SU-DHL-6 (cell line): ENCODE measurements around the gene PRR33.
"Not testable (repeated sequence)": the region's sequence is repeated elsewhere in the genome, so short reads cannot be mapped to it uniquely, and the experiment has no call there.

Source experiments
- H2AFZ ChIP-seq: fragments of 200-600 bp; sonication (generic); 2 replicates; pipeline ENCODE4 v1.6.1; 2014; ENCODE audit warnings: low read depth, mild to moderate bottlenecking, moderate library complexity, mixed read lengths, antibody characterized with exemption, low read length; ENCODE audit not compliant: severe bottlenecking
- H3F3A ChIP-seq: fragments of 200-600 bp; shearing (Covaris generic); 2 replicates; pipeline ENCODE4 v1.6.0; 2016; ENCODE audit warnings: antibody characterized with exemption, mild to moderate bottlenecking; ENCODE audit not compliant: insufficient read depth
- H3K27ac ChIP-seq: fragments of 200-600 bp; sonication (generic); 2 replicates; pipeline ENCODE4 v1.5.1; 2016; ENCODE audit warnings: low read depth, mild to moderate bottlenecking, low read length, moderate library complexity, mixed read lengths
- H3K27me3 ChIP-seq: fragments of 200-600 bp; sonication (generic), shearing (Covaris generic); 2 replicates; pipeline ENCODE4 v1.6.0; 2014; ENCODE audit warnings: mild to moderate bottlenecking, low read length
- H3K36me3 ChIP-seq: fragments of 200-600 bp; sonication (generic); 2 replicates; pipeline ENCODE4 v1.6.1; 2014; ENCODE audit warnings: mild to moderate bottlenecking, low read length, mixed read lengths
- H3K4me2 ChIP-seq: fragments of 300-600, 200-600 bp; shearing (Covaris generic), sonication (generic); 2 replicates; pipeline ENCODE4 v1.6.0; 2014; ENCODE audit warnings: low read length, low read depth, mild to moderate bottlenecking; ENCODE audit not compliant: poor library complexity, severe bottlenecking
- H3K4me3 ChIP-seq: fragments of 200-600 bp; sonication (generic); 2 replicates; pipeline ENCODE4 v1.5.1; 2014; ENCODE audit warnings: antibody characterized with exemption, low read length, mild to moderate bottlenecking, mixed read lengths; ENCODE audit not compliant: insufficient read depth, poor library complexity, severe bottlenecking
- H3K79me2 ChIP-seq: fragments of 200-600 bp; sonication (generic); 2 replicates; pipeline ENCODE4 v1.6.1; 2014; ENCODE audit warnings: mild to moderate bottlenecking, low read length, moderate library complexity; ENCODE audit not compliant: insufficient read depth
- H3K9ac ChIP-seq: fragments of 200-600 bp; sonication (generic); 2 replicates; pipeline ENCODE4 v1.7.0; 2014; ENCODE audit warnings: mild to moderate bottlenecking, low read length
- H3K9me2 ChIP-seq: fragments of 200-600 bp; sonication (generic); replicated peaks from 2 replicates; pipeline ENCODE4 v1.6.1; 2014; ENCODE audit warnings: low read length; ENCODE audit not compliant: insufficient read depth
- H3K9me3 ChIP-seq: fragments of 200-600 bp; sonication (generic); 2 replicates; pipeline ENCODE4 v1.6.1; 2014; ENCODE audit warnings: low read length, mixed read lengths; ENCODE audit not compliant: insufficient read depth
- H4K20me1 ChIP-seq: fragments of 200-600 bp; sonication (generic); 2 replicates; pipeline ENCODE4 v1.6.1; 2014; ENCODE audit warnings: low read depth, mild to moderate bottlenecking, antibody characterized with exemption, low read length, moderate library complexity, mixed read lengths
- EZH2phosphoT487 ChIP-seq: fragments of 200-600 bp; sonication (generic), shearing (Covaris generic); conservative IDR thresholded peaks from 2 replicates; pipeline ENCODE4 v1.6.1; 2018; ENCODE audit warnings: mild to moderate bottlenecking, antibody characterized with exemption, low read length, moderate library complexity, mixed read lengths
- TF ChIP-seq, protein P1 (sequence below): fragments of 200-600 bp; sonication (generic); IDR thresholded peaks from one replicate; pipeline ENCODE4 v1.5.1; 2017; ENCODE audit warnings: antibody characterized with exemption, mild to moderate bottlenecking, low read length, moderate library complexity; ENCODE audit not compliant: insufficient read depth, poor library complexity, severe bottlenecking

Gene PRR33

DNA sequence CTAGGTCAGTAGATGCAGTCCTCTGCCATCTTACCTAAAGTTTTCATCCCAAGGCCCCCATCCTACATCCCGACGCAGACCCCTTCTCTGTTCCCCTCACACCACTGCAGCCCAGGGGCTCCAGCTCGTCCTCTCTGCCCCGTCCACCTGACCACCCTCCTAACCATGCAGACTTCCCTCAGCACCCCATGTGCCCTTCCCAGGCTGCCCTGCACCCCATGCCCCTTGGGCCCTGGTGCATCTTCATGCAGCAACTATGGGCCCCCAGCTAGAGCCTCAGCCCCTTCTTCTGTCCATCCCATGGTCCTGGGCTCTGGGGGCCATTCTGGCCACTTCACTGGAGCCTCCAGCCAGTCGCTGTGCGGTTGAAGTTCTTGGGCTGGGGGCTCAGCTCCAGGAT is 2.9 kb downstream of the PRR33 start:
- Histone ChIP-seq H3K9me2 (no peaks in the 10 kb centered on the region), H2AFZ (no peak overlapping the region), H3K27me3 (no peaks in the 10 kb centered on the region), H3K36me3 (peaks cover 15% of the 10 kb centered on the region), H3K4me2 (no peak overlapping the region), H3K79me2 (no peaks in the 10 kb centered on the region), H3K9ac (no peak overlapping the region), H3K4me3 (no peak overlapping the region), H4K20me1 (no peaks in the 10 kb centered on the region), H3K27ac (no peak overlapping the region), H3F3A (no peaks in the 10 kb centered on the region), H3K9me3 (no peaks in the 10 kb centered on the region)
- TF ChIP-seq, protein P1, sequence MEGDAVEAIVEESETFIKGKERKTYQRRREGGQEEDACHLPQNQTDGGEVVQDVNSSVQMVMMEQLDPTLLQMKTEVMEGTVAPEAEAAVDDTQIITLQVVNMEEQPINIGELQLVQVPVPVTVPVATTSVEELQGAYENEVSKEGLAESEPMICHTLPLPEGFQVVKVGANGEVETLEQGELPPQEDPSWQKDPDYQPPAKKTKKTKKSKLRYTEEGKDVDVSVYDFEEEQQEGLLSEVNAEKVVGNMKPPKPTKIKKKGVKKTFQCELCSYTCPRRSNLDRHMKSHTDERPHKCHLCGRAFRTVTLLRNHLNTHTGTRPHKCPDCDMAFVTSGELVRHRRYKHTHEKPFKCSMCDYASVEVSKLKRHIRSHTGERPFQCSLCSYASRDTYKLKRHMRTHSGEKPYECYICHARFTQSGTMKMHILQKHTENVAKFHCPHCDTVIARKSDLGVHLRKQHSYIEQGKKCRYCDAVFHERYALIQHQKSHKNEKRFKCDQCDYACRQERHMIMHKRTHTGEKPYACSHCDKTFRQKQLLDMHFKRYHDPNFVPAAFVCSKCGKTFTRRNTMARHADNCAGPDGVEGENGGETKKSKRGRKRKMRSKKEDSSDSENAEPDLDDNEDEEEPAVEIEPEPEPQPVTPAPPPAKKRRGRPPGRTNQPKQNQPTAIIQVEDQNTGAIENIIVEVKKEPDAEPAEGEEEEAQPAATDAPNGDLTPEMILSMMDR = no peak
- TF ChIP-seq EZH2phosphoT487 = no peak

DNA sequence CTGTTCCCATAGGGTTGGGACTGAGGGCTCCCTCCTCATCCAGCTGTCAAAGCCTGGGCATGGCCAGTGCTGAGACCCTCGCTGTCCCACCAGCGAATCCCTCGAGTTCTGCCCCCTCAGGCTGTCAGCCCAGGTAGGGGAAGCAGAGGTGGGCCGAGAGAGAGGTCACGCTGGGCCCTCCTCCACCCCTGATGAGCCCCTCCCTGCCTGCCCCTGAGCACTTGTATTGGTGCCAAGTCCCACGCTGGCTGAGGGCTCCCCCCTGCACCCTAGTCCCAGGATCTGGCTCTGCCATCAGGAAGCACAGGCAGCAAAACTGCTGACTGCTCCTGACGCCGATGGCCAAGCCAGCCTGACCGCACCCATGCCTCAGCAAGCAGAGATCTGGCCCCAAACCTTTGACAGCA is 3.3 kb downstream of the PRR33 start:
- Histone ChIP-seq H3K27me3 (no peaks in the 10 kb centered on the region), H3F3A (no peaks in the 10 kb centered on the region), H3K9me2 (no peaks in the 10 kb centered on the region), H3K4me3 (no peak overlapping the region), H3K36me3 (peaks cover 15% of the 10 kb centered on the region), H4K20me1 (no peaks in the 10 kb centered on the region), H3K27ac (no peak overlapping the region), H2AFZ (no peak overlapping the region), H3K4me2 (no peak overlapping the region), H3K9me3 (no peaks in the 10 kb centered on the region), H3K9ac (no peak overlapping the region), H3K79me2 (no peaks in the 10 kb centered on the region)
- TF ChIP-seq, protein P1 = no peak
- no peak for TF ChIP-seq EZH2phosphoT487

DNA sequence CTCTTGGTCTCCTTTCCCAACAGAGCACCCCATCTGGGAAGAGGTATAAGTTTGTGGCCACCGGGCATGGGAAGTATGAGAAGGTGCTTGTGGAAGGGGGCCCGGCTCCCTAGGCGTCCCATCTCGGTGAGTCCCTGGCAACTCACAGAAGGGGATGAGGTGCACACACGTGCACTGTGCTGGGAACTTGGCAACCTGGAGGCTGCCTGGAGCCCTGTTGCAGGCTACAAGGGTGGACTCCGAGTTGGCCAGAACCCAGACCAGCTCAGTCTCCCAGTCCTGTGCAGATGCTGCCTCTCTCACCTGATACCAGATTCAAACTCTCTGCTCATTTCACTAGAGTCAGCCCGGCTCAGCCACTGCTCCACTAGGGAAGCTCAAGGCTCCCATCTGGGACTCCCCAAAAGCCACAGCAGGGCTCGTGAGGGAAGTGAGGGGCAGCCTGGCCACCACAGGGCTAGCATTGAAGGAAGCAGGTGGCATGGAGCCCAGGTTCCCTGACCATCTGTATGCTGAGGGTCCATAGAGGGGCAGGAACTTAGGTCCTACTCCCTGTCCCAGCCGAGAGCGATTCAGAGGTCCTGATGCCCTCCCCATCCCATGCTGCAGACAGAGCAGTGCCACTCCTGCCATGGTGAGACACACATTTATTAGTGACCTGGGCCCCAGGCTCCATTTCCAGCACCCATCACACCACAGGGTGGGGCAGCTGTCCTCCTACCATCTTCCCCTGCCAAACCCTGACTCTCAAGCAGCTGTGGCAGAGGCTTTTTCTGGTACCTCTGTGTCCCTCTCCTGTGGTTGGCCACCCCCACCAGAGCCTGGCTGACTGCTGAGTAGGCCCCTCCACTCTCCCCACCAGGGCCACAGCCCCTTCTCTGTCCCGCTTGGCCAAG is 4.0 kb downstream of the PRR33 start:
- Histone ChIP-seq H3K27me3 (no peaks in the 10 kb centered on the region), H3K9me2 (no peaks in the 10 kb centered on the region), H3K27ac (no peak overlapping the region), H3K36me3 (peaks cover 15% of the 10 kb centered on the region), H3K9ac (no peak overlapping the region), H3F3A (no peaks in the 10 kb centered on the region), H3K79me2 (no peaks in the 10 kb centered on the region), H3K9me3 (no peaks in the 10 kb centered on the region), H3K4me3 (no peak overlapping the region), H3K4me2 (no peak overlapping the region), H2AFZ (no peak overlapping the region), H4K20me1 (no peaks in the 10 kb centered on the region)
- TF ChIP-seq, protein P1 = no peak
- TF ChIP-seq EZH2phosphoT487 = no peak

DNA sequence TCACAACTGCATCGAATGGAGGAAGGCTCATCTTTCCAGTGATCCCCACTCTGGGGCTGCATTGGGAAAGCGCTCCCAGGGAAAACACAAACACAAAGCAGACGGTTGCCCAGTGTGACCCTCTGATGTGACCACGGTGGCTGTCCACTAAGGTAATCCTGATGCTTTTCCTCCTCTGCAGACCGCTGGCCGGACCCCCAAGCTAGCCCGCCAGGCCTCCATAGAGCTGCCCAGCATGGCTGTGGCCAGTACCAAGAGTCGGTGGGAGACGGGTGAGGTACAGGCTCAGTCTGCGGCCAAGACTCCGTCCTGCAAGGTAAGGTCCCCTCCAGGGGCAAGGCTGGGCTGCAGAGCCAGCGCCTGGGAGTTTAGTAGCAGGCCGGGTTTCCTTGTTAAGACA is 5.1 kb downstream of the PRR33 start:
- not testable (repeated sequence) for H3K27me3 ChIP-seq, H3K27ac ChIP-seq
- peaks cover 15% of the 10 kb centered on the region for H3K36me3 ChIP-seq

More for the DNA sequence above, 5.1 kb downstream of the PRR33 start:
- not testable (repeated sequence) for H3K4me3 ChIP-seq, H2AFZ ChIP-seq, H4K20me1 ChIP-seq, H3K79me2 ChIP-seq, H3K9me3 ChIP-seq, H3K4me2 ChIP-seq, H3K9ac ChIP-seq, H3K9me2 ChIP-seq, H3F3A ChIP-seq
